ENCODE results near the gene SRSF12. TPM values are rescaled to one million over a fixed set of nuclear protein-coding genes. Genes with fewer than 3 reads are reported as not detected.
A peak's percentile ranks its signal among the peaks of the same experiment; 100 is the strongest.

Gene SRSF12
- 20.0 and 22.2 TPM in 2 replicates for total RNA-seq
- long read RNA-seq, transcript SRSF12-201 (5 exons, 3,599 nt) = major isoform, 20 of 30 reads
- long read RNA-seq, partial matches to known transcripts = 0 of 30 reads
- long read RNA-seq, other reads (novel, unspliced or antisense) = 9 of 30 reads

DNA sequence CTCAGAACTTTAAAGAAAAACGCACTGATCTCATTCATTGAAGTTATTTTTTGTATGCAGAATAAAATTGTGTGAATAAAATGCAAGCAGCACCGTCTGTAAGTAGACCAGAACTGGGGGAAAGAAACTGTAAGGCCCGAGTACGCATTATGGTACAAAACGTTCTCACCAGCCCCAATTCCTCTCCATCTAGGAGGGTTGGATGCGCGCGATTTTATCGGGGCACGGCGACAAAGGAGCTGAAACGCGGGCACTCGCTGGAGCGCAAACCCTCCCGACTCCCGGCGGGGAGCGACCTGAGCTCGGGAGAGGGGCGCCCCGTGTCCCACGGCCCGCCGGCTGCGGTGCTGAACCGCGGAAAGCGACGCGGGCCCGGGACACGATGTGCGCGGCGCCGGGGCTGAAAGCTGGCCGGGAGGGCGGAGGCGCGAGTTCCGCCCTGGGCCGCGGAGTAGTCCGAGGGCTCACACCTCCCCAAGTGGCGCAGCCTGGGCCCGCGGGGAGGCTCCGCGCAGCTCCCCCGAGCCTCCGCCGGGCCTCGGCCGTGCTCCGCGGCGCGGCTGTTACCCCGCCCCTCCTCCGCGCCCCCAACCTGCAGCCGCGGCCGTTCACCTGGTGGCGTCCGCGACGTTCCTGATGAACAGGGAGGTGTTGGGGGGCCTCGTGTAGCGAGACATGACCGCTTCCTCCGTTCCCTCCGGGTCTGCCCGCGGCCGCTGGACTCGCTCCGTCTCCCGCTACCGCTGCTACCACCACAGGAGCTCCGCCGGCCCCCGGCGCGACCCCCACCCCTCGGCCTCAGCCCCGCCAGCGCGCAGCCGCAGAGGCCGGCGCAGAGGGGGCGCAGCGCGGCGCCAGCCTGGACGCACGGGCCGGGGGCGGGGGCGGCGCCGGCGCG, at the start of gene SRSF12:
TSS of gene SRSF12 (minus strand) at position 861 of the 898 bp plus-strand sequence. CDS start at position 677, 184 bp downstream.
- H3K4me3 Mint-ChIP-seq (ENCODE audit: low read depth) = peak within 1 kb of the TSS; percentile 88
- no peaks in the 10 kb centered on the region for H3K36me3 Mint-ChIP-seq (ENCODE audit: insufficient read depth)
- H3K27me3 Mint-ChIP-seq = no peaks in the 10 kb centered on the region
- peak; percentile 55 for DNase-seq (ENCODE audit: low spot score, unreplicated experiment)
- no peaks in the 10 kb centered on the region for H3K9me3 Mint-ChIP-seq (ENCODE audit: low read depth)
- TF ChIP-seq, protein P1, sequence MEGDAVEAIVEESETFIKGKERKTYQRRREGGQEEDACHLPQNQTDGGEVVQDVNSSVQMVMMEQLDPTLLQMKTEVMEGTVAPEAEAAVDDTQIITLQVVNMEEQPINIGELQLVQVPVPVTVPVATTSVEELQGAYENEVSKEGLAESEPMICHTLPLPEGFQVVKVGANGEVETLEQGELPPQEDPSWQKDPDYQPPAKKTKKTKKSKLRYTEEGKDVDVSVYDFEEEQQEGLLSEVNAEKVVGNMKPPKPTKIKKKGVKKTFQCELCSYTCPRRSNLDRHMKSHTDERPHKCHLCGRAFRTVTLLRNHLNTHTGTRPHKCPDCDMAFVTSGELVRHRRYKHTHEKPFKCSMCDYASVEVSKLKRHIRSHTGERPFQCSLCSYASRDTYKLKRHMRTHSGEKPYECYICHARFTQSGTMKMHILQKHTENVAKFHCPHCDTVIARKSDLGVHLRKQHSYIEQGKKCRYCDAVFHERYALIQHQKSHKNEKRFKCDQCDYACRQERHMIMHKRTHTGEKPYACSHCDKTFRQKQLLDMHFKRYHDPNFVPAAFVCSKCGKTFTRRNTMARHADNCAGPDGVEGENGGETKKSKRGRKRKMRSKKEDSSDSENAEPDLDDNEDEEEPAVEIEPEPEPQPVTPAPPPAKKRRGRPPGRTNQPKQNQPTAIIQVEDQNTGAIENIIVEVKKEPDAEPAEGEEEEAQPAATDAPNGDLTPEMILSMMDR (IDR thresholded peaks at IDR 0.05; ENCODE audit: unreplicated experiment) = peak; percentile 27
- H3K4me1 Mint-ChIP-seq (ENCODE audit: low read depth) = peaks cover 6% of the 10 kb centered on the region
- peak within 1 kb of the TSS; percentile 95 for H3K27ac Mint-ChIP-seq

DNA sequence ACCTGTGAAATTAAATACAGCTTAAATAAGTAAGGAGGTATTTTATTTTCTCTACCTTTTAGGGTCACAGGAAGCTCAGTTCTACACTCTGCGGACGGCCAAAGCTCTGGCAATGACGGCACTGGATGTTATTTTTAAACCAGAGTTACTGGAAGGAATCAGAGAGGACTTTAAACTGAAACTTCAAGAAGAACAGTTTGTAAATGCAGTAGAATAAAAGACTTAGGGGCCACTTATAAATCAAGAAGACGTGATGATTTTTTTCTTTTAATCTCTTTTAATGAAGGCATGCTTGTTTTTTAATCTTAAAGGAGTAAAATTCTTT, 44.1 kb upstream of the SRSF12 start:
- no peak for DNase-seq (ENCODE audit: low spot score, unreplicated experiment)
- H3K36me3 Mint-ChIP-seq (ENCODE audit: insufficient read depth) = peaks cover 20% of the 10 kb centered on the region
- no peaks in the 10 kb centered on the region for H3K27me3 Mint-ChIP-seq
- H3K4me3 Mint-ChIP-seq (ENCODE audit: low read depth) = no peak overlapping the region
- TF ChIP-seq, protein P1 (IDR thresholded peaks at IDR 0.05; ENCODE audit: unreplicated experiment) = no peak
- no peak overlapping the region for H3K27ac Mint-ChIP-seq
- H3K4me1 Mint-ChIP-seq (ENCODE audit: low read depth) = no peaks in the 10 kb centered on the region
- H3K9me3 Mint-ChIP-seq (ENCODE audit: low read depth) = no peaks in the 10 kb centered on the region

DNA sequence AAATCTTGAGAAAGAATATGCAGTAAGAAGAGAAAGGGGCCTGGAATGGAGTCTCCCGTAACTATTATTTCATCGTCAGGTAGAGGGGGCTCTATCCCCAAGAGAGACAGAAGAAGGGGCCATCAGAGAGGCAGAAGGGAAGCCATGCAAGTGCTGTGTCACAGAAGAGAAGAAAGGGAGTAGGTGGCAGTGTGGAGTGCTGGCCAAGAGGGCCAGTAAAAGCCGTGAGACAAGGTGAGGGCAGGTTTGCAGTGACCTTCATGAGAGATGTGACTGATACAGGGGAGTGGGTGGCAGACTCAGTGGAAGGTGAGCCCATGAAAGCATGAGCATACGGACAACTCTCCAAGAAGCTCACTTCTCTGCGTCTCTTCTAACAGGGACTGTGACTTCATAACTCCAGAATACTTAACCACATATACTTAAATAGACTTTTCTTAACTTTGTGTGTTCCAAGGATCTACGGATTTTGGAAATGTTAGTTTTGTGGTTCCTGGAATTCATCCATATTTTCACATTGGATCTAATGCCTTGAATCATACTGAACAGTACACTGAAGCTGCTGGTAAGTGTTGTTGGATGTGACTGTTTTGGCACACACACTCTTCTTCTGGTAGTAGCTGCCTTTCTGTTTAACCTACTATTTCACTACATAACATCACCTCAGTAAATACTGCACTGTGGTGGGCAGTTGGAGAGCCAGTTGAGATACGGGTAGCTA, 43.6 kb upstream of the SRSF12 start:
- no peak overlapping the region for H3K27ac Mint-ChIP-seq
- no peak overlapping the region for H3K4me3 Mint-ChIP-seq (ENCODE audit: low read depth)
- no peaks in the 10 kb centered on the region for H3K9me3 Mint-ChIP-seq (ENCODE audit: low read depth)
- TF ChIP-seq, protein P1 (IDR thresholded peaks at IDR 0.05; ENCODE audit: unreplicated experiment) = no peak
- H3K36me3 Mint-ChIP-seq (ENCODE audit: insufficient read depth) = peaks cover 20% of the 10 kb centered on the region
- no peak for DNase-seq (ENCODE audit: low spot score, unreplicated experiment)
- H3K4me1 Mint-ChIP-seq (ENCODE audit: low read depth) = no peaks in the 10 kb centered on the region
- no peaks in the 10 kb centered on the region for H3K27me3 Mint-ChIP-seq

DNA sequence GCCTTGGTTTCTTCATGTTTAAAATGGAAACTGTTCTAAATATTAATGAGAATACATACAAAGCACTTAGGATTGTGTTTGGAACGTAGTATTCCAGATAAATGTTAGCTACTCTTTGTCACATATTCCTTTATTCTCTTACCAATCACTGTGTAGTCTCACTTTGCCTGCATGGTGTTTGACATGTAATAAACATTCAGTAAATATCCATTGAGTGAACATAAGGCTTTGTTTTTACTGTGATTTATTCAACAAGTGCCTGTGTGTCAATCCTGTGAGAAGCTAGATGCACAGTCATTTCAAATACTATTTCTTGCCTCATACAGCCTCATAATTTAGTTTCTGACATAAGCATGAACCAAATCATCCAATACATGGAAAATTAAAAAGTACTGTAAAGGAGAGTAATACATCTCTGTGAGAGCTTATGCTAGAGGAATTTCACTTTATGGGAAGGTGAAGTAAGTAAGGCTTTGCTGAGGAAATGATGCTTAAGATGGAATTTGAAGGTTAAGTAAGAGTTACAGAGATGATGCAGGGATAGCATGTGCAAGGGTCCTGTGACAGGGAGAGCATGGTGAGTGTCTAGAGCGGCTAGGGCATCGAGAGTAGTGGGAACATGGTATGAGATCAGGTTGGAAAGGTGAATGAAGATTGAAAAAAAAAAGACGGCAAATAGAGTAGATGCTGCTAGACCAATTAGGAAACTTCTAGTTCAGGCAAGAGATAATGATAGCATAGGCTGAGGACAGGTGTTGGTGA, 42.6 kb upstream of the SRSF12 start:
- Mint-ChIP-seq H3K27ac (no peak overlapping the region), H3K36me3 (ENCODE audit: insufficient read depth) (peaks cover 19% of the 10 kb centered on the region), H3K4me3 (ENCODE audit: low read depth) (no peak overlapping the region), H3K9me3 (ENCODE audit: low read depth) (no peaks in the 10 kb centered on the region), H3K4me1 (ENCODE audit: low read depth) (no peaks in the 10 kb centered on the region), H3K27me3 (no peaks in the 10 kb centered on the region)
- DNase-seq (ENCODE audit: low spot score, unreplicated experiment) = no peak
- TF ChIP-seq, protein P1 (IDR thresholded peaks at IDR 0.05; ENCODE audit: unreplicated experiment) = no peak

DNA sequence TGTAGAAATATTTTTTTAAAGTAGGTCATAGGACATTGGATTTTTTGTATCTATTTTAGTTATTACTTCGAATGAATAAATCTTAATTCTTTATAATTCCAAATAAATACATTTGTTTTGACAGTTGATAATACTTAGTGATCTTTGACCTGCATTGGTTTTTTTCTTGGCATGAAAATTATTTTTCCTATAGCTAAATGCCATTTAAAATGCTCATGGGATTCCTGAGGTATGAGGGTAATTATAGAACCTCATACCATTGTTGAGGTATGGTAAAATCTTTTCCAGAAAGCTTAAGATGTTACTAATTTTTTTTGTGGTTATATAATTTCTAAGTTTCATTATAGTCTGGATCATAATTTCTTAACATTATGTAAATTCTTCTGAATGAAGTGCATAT, 36.3 kb upstream of the SRSF12 start:
- Mint-ChIP-seq H3K27ac (no peak overlapping the region), H3K4me3 (ENCODE audit: low read depth) (no peak overlapping the region), H3K4me1 (ENCODE audit: low read depth) (peaks cover 6% of the 10 kb centered on the region), H3K9me3 (ENCODE audit: low read depth) (no peaks in the 10 kb centered on the region), H3K27me3 (no peaks in the 10 kb centered on the region), H3K36me3 (ENCODE audit: insufficient read depth) (peaks cover 6% of the 10 kb centered on the region)
- DNase-seq (ENCODE audit: low spot score, unreplicated experiment) = no peak
- TF ChIP-seq, protein P1 (IDR thresholded peaks at IDR 0.05; ENCODE audit: unreplicated experiment) = no peak

All from progenitor cell of endocrine pancreas (in vitro differentiated cells).